CD4-positive, alpha-beta T cell (primary cell): Measurements from ENCODE around the gene NUP210L. TPM values are rescaled to one million over a fixed set of nuclear protein-coding genes. Genes with fewer than 3 reads are reported as not detected.
A peak's percentile ranks its signal among the peaks of the same experiment; 100 is the strongest.

ENCODE experiments used
- ATAC-seq: fragments of 200-7000 bp; cut with Tn5 transposase; one replicate; pipeline ENCODE4 v1.10.0; 2022; ENCODE audit warnings: mild to moderate bottlenecking; ENCODE audit not compliant: poor library complexity
- CTCF ChIA-PET: fragments of 350-600 bp; sonication (Branson Sonifier 250); formaldehyde crosslinking; loops from one replicate; lab custom pipeline; 2021; ENCODE audit warnings: antibody characterized with exemption, inconsistent platforms; lab: Charles Lee
- POLR2A ChIA-PET: fragments of 350-600 bp; sonication (Branson Sonifier 250); formaldehyde crosslinking; loops from one replicate; lab custom pipeline; 2021; ENCODE audit warnings: antibody characterized with exemption, inconsistent platforms; lab: Charles Lee
- DNase-seq, 14 experiments: peaks; one replicate each; pipeline ENCODE4 v3.0.0-alpha.2; 2013 to 2020; ENCODE audit warnings: mixed read lengths in 2 of 14
- H3K27ac ChIP-seq, 2 donors: one replicate each; pipeline versions ENCODE4 v1.5.1 to v1.7.0; 2013; ENCODE audit warnings: low read length in 2 of 2, low read depth in 1 of 2, mild to moderate bottlenecking in 1 of 2
- H3K27me3 ChIP-seq, 2 experiments: 1 replicate in 1 of 2; 2 replicates in 1 of 2; pipeline versions ENCODE4 v1.6.1 to v1.7.0; 2013; ENCODE audit warnings: low read length in 2 of 2, control low read depth in 1 of 2, mild to moderate bottlenecking in 1 of 2, moderate library complexity in 1 of 2; ENCODE audit not compliant: insufficient read depth in 2 of 2, control insufficient read depth in 1 of 2
- H3K36me3 ChIP-seq: one replicate; pipeline ENCODE4 v1.6.1; 2013; ENCODE audit warnings: low read length, control low read depth; ENCODE audit not compliant: insufficient read depth
- H3K4me1 ChIP-seq: one replicate; pipeline ENCODE4 v1.6.1; 2013; ENCODE audit warnings: low read length, control low read depth; ENCODE audit not compliant: insufficient read depth
- H3K4me3 ChIP-seq: one replicate; pipeline ENCODE4 v1.5.1; 2013; ENCODE audit warnings: mild to moderate bottlenecking, low read length, moderate library complexity
- H3K9me3 ChIP-seq, 2 experiments: 1 replicate in 1 of 2; 2 replicates in 1 of 2; pipeline versions ENCODE4 v1.6.1 to v1.7.0; 2013; ENCODE audit warnings: low read length in 2 of 2, mild to moderate bottlenecking in 2 of 2, control low read depth in 1 of 2, moderate library complexity in 1 of 2; ENCODE audit not compliant: control insufficient read depth in 1 of 2, insufficient read depth in 1 of 2
- H3K27ac Mint-ChIP-seq: one replicate; pipeline ENCODE4 v1.8.0; 2020; ENCODE audit warnings: mixed read lengths
- H3K27me3 Mint-ChIP-seq: one replicate; pipeline ENCODE4 v1.8.0; 2021; ENCODE audit warnings: mixed read lengths
- H3K36me3 Mint-ChIP-seq: one replicate; pipeline ENCODE4 v1.8.0; 2021; ENCODE audit warnings: low read depth, mixed read lengths
- H3K4me1 Mint-ChIP-seq: one replicate; pipeline ENCODE4 v1.8.0; 2021; ENCODE audit warnings: low read depth, mixed read lengths
- H3K4me3 Mint-ChIP-seq: one replicate; pipeline ENCODE4 v1.8.0; 2020; ENCODE audit warnings: mild to moderate bottlenecking, mixed read lengths
- H3K9me3 Mint-ChIP-seq: one replicate; pipeline ENCODE4 v1.8.0; 2020; ENCODE audit warnings: mixed read lengths
- CTCF ChIP-seq: fragments of 200-600 bp; IDR thresholded peaks from one replicate; pipeline ENCODE4 v1.8.0; 2022; ENCODE audit warnings: antibody characterized with exemption, mild to moderate bottlenecking
- intact Hi-C, 2 experiments: fragments of 100-400 bp; cut with DNase I in 1 of 2; cut with micrococcal nuclease in 1 of 2; formaldehyde crosslinking; loops; one replicate each; pipeline versions ENCODE4 v1.15.1 to v1.9.0; 2023 to 2025; cut with DNase I, micrococcal nuclease
- total RNA-seq, 174 experiments: library from RNA in 2 of 174; stranded (reverse) in 2 of 174; gene quantifications; one replicate each; pipeline ENCODE4 v1.2.3 and lab custom pipeline; 2021 to 2026

NUP210L gene
- total RNA-seq, 2 experiments from 2014 or later: 0.03 to 0.08 TPM

GRCh38 chr1:153963030-153963849, 191.6 kb downstream of the NUP210L start, which contains the start of gene SLC39A1:
TSS of gene SLC39A1 (minus strand) at chr1:153963537. CDS start at chr1:153962715, 822 bp downstream.
- ChIA-PET CTCF (interaction anchor here (0.6 to 2.6 kb wide), 4 partner anchors 14 to 256 kb away, joined by 3 to 10 read pairs (median 6); partner anchors contain the start of genes DENND4B and JTB), POLR2A (interaction anchor here (0.9 to 3.7 kb wide), 11 partner anchors 8 to 418 kb away, joined by 3 to 52 read pairs (median 7); partner anchors contain the start of genes CHTOP, DENND4B, GATAD2B and JTB)
- Mint-ChIP-seq H3K9me3 (no peaks in the 10 kb centered on the region), H3K36me3 (peaks cover 31% of the 10 kb centered on the region), H3K27me3 (no peaks in the 10 kb centered on the region), H3K27ac (peak within 1 kb of the TSS; percentile 92), H3K4me3 (peak within 1 kb of the TSS; percentile 94), H3K4me1 (peaks cover 67% of the 10 kb centered on the region)
- Histone ChIP-seq H3K27ac (peak within 1 kb of the TSS; percentile 85 to 93), H3K27me3 (no peaks in the 10 kb centered on the region), H3K9me3 (no peaks in the 10 kb centered on the region), H3K4me3 (peak within 1 kb of the TSS; percentile 89), H3K4me1 (peaks cover 64% of the 10 kb centered on the region), H3K36me3 (no peaks in the 10 kb centered on the region)
- peak; percentile 83 to 98 (median 93) for DNase-seq
- peak; percentile 47 for ATAC-seq
- intact Hi-C loops: loop anchor here in 1 of 2 experiments (1.0 kb wide), 1 partner anchor 27 kb away; the partner anchor contains the start of gene RPS27
- TF ChIP-seq CTCF: no peak

- intact Hi-C loops: loop anchor here in 1 of 2 experiments (1.0 kb wide), 1 partner anchor 28 kb away; the partner anchor contains the start of gene RPS27
- H3K27me3 ChIP-seq: no peaks in the 10 kb centered on the region
- no peak for TF ChIP-seq CTCF
- H3K4me3 Mint-ChIP-seq: peak overlapping the region; percentile 94
- peak overlapping the region; percentile 89 for H3K4me3 ChIP-seq
- no peaks in the 10 kb centered on the region for H3K27me3 Mint-ChIP-seq
- ATAC-seq: no peak
- peaks cover 34% of the 10 kb centered on the region for H3K36me3 Mint-ChIP-seq
- ChIA-PET CTCF (interaction anchor here (1.8 to 2.6 kb wide), 2 partner anchors 15 to 17 kb away, joined by 10 read pairs; partner anchors contain the start of genes DENND4B and JTB), POLR2A (interaction anchor here (0.9 to 3.7 kb wide), 11 partner anchors 8 to 417 kb away, joined by 3 to 52 read pairs (median 7); partner anchors contain the start of genes CHTOP, DENND4B, GATAD2B and JTB)
- DNase-seq: peak in 3 of 14 experiments; percentile 23 to 62 (median 58)
- H3K9me3 ChIP-seq: no peaks in the 10 kb centered on the region
- no peaks in the 10 kb centered on the region for H3K9me3 Mint-ChIP-seq
- peak overlapping the region; percentile 85 to 93 for H3K27ac ChIP-seq
- H3K4me1 Mint-ChIP-seq: peaks cover 62% of the 10 kb centered on the region
- no peaks in the 10 kb centered on the region for H3K36me3 ChIP-seq
- peaks cover 61% of the 10 kb centered on the region for H3K4me1 ChIP-seq
- H3K27ac Mint-ChIP-seq: peak overlapping the region; percentile 92
These were observed 192.5 kb downstream of the NUP210L start for GRCh38 chr1:153962088-153963029.

DNA sequence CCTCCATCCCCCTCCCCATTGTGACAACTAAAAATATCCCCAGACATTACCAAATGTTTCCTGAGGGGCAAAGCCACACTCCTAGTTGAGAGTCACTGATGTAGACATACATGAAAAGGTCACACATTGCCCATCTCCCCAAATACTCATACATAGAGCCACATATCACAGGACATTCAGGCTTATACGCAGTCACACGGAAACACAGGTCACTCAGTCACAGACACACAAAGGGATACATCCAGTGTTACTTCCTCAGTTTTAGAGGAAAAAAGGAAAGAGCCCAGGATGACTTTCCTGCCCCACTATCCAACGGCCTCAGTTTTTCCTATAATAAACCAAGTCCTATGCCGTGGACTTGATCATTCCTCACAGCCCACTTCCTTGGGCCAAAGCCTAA, 193.5 kb downstream of the NUP210L start:
- Histone ChIP-seq H3K4me3 (no peak overlapping the region), H3K27me3 (no peaks in the 10 kb centered on the region), H3K36me3 (no peaks in the 10 kb centered on the region), H3K27ac (no peak overlapping the region), H3K9me3 (no peaks in the 10 kb centered on the region), H3K4me1 (peaks cover 67% of the 10 kb centered on the region)
- ChIA-PET POLR2A (interaction anchor here (3.7 kb wide), 1 partner anchor 15 kb away, joined by 52 read pairs; the partner anchor contains the start of gene JTB), CTCF (interaction anchor here (2.6 kb wide), 1 partner anchor 16 kb away, joined by 10 read pairs; the partner anchor contains the start of gene JTB)
- intact Hi-C loops: no loop called here
- Mint-ChIP-seq H3K27me3 (no peaks in the 10 kb centered on the region), H3K27ac (peak overlapping the region; percentile 92), H3K9me3 (no peaks in the 10 kb centered on the region), H3K4me3 (peak overlapping the region; percentile 94), H3K36me3 (peaks cover 36% of the 10 kb centered on the region), H3K4me1 (peaks cover 63% of the 10 kb centered on the region)
- no peak for TF ChIP-seq CTCF
- no peak for DNase-seq
- no peak for ATAC-seq
